Muscle of leg (tissue), 11 donors: ENCODE results near the gene HDGF. TPM values are rescaled to one million over a fixed set of nuclear protein-coding genes. Genes with fewer than 3 reads are reported as not detected.

Experiments
- DNase-seq: peaks from one replicate; pipeline ENCODE4 v3.0.0; 2013
- H3K27ac ChIP-seq: one replicate; pipeline ENCODE4 v1.5.1; 2013; ENCODE audit warnings: mild to moderate bottlenecking, low read length, control low read depth
- H3K27me3 ChIP-seq: one replicate; pipeline ENCODE4 v1.6.1; 2013; ENCODE audit warnings: low read length; ENCODE audit not compliant: control insufficient read depth, insufficient read depth
- H3K36me3 ChIP-seq: one replicate; pipeline ENCODE4 v1.6.1; 2013; ENCODE audit warnings: low read length; ENCODE audit not compliant: control insufficient read depth, insufficient read depth
- H3K4me1 ChIP-seq: one replicate; pipeline ENCODE4 v1.6.1; 2013; ENCODE audit warnings: low read length; ENCODE audit not compliant: control insufficient read depth, insufficient read depth
- H3K4me3 ChIP-seq: one replicate; pipeline ENCODE4 v1.5.1; 2013; ENCODE audit warnings: low read length, control low read depth
- H3K9me3 ChIP-seq: replicated peaks from 2 replicates; pipeline ENCODE4 v1.6.1; 2013; ENCODE audit warnings: low read depth, low read length; ENCODE audit not compliant: control insufficient read depth
- WGBS: methylation state at CpG from one replicate; pipeline ENCODE4 v1.1.5; 2013; ENCODE audit warnings: missing lambda C conversion rate; ENCODE audit not compliant: insufficient coverage; 5-methylcytosine and 5-hydroxymethylcytosine counted together
- polyA plus RNA-seq, 8 donors: library from polyadenylated mRNA; unstranded; fragments of 120-200 nt; gene quantifications; one replicate each; pipeline versions ENCODE4 v1.2.1 to v1.2.3, GENCODE V29; 2013; ENCODE audit warnings: inconsistent platforms in 1 of 8, low replicate concordance in 1 of 8; ENCODE audit not compliant: insufficient read length in 8 of 8, insufficient read depth in 1 of 8
- total RNA-seq: library from RNA; stranded (reverse); fragments of 120-200 nt; gene quantifications from one replicate; pipeline ENCODE4 v1.2.4, GENCODE V29; 2013

The HDGF gene
- total and polyA plus RNA-seq, 9 donors = 123 to 184 (median 163) TPM

GRCh38 chr1:156755527-156755950 lies 4.1 kb upstream of the HDGF start:
- WGBS = no CpG with 5 or more reads among the region's 5 CpGs
- Histone ChIP-seq H3K4me3 (no peak overlapping the region), H3K36me3 (no peaks in the 10 kb centered on the region), H3K4me1 (peaks cover 21% of the 10 kb centered on the region), H3K27me3 (no peaks in the 10 kb centered on the region), H3K9me3 (no peaks in the 10 kb centered on the region), H3K27ac (no peak overlapping the region)
- no peak for DNase-seq

GRCh38 chr1:156754219-156754618 lies 2.7 kb upstream of the HDGF start:
- DNase-seq = peak; percentile 60
- Histone ChIP-seq H3K4me3 (no peak overlapping the region), H3K27ac (peak overlapping the region; percentile 40), H3K36me3 (peaks cover 4% of the 10 kb centered on the region), H3K27me3 (no peaks in the 10 kb centered on the region), H3K9me3 (no peaks in the 10 kb centered on the region), H3K4me1 (peaks cover 28% of the 10 kb centered on the region)
- WGBS = 53% methylated on average over 7 of the region's 8 CpGs

- Histone ChIP-seq H3K4me1 (peaks cover 40% of the 10 kb centered on the region), H3K9me3 (no peaks in the 10 kb centered on the region), H3K4me3 (peak overlapping the region; percentile 86), H3K27me3 (no peaks in the 10 kb centered on the region), H3K36me3 (peaks cover 4% of the 10 kb centered on the region), H3K27ac (peak overlapping the region; percentile 18)
- WGBS = no CpG with 5 or more reads among the region's 1 CpG
- DNase-seq = no peak
Observed at GRCh38 chr1:156752843-156753482, 1.5 kb upstream of the HDGF start.

DNA sequence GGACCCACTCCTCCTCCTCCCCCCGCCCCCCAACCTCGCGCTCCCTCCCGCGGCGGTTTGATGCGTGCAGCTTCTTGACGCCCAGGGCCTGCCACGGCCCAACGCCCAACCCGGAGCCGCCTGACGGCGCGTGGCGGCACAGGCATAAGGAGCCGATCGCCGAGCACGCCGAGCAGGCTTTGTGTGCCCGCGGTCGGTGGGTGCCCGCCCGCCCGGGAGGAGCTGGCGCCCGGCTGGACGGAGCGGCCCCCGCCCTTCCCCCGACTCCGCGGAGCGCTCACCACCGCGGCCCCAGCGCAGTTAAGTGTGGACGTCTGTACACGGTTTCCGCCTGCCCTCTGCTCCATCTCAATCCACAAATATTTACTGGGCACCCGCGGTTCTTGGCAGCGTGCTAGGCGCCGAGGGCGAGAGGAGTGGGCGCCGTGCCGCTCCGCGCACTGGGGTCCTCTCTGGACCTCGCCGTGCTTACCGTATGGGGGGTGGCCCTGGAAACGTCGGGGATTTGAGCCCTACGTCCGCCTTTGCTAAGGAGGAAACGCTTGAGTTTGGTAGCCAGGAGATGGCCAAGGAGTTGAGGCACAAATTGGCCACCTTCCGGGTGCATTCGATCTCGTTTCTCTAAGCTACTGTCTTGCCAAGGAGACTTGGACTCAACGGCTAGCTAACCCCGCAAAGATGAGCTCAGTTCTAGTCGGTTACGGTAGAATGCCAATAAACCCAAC lies 444 bp upstream of the HDGF start:
- peaks cover 4% of the 10 kb centered on the region for H3K36me3 ChIP-seq
- peaks cover 49% of the 10 kb centered on the region for H3K4me1 ChIP-seq
- H3K27ac ChIP-seq = peak overlapping the region; percentile 92
- H3K4me3 ChIP-seq = peak overlapping the region; percentile 86
- peak; percentile 99 for DNase-seq
- WGBS = under 1% methylated on average over 41 of the region's 68 CpGs
- no peaks in the 10 kb centered on the region for H3K9me3 ChIP-seq
- no peaks in the 10 kb centered on the region for H3K27me3 ChIP-seq

GRCh38 chr1:156750711-156751450 lies 594 bp downstream of the HDGF start:
- Histone ChIP-seq H3K27ac (peak overlapping the region; percentile 100), H3K27me3 (no peaks in the 10 kb centered on the region), H3K4me3 (peak overlapping the region; percentile 86), H3K9me3 (no peaks in the 10 kb centered on the region), H3K36me3 (peaks cover 4% of the 10 kb centered on the region), H3K4me1 (peaks cover 59% of the 10 kb centered on the region)
- DNase-seq = peak; percentile 68
- 0% methylated on average over 53 of the region's 64 CpGs for WGBS

DNA sequence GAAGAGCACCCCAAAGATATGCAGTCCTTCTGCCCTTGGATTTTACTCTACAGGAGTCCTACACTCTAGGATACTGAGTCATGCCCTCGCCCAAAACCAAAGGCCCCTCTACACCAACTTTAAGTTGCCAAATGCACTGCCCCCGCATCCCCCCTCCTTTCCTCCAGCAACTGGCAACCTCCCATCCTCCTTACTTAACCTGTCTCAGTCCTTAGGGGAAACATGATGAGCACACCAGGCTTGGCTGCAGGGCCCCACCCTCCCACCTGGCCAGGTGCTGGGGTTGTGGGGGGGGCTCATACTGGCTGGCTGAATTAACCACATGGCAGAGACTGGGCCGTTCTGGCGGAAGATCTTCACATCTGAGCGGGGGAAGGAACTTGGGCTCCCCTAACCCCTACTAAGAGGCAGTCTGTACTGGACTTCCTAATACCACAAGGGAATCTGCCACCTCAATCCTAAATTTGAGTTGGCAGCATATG lies 1.2 kb downstream of the HDGF start:
- WGBS = 0% methylated on average over 1 of the region's 5 CpGs
- peak; percentile 44 for DNase-seq
- peak overlapping the region; percentile 86 for H3K4me3 ChIP-seq
- H3K9me3 ChIP-seq = no peaks in the 10 kb centered on the region
- peaks cover 65% of the 10 kb centered on the region for H3K4me1 ChIP-seq
- H3K27me3 ChIP-seq = no peaks in the 10 kb centered on the region
- H3K36me3 ChIP-seq = peaks cover 8% of the 10 kb centered on the region
- peak overlapping the region; percentile 100 for H3K27ac ChIP-seq

DNA sequence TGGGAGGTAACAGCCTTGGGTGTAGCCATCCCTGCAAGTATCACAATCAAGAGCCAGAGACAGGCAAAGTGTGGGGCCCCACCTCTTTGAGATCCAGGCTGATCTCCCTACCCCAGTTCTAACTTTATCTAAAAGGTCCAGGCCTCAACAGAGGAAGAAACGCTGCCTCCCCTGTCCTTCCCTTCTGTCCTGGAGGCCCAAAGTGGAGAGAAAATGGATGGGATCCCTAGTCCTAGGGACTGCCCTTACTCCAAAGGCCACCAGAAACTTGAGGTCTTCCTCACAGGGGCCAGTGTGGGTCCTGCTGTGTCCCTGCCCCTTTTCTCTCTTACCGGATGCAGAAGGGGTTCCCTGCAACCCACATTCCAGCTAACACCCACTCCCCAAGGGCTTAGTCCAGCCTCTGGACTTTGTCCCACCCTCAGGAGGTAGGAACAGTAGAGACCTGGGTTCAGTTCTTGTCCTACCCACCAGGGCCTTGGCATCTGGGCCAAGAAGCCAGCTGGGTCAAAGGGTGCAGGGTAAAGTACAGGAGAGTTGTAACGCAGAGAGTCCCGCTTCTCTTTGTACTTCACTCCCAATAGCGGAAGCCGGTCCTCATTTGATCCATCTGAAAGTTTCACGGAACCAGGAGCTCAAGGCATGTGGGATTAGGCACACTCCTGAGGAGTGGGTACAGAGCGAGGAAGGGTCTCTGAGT lies 1.9 kb downstream of the HDGF start:
- WGBS = 29% methylated on average over 2 of the region's 8 CpGs
- DNase-seq = peak; percentile 43
- H3K36me3 ChIP-seq = peaks cover 15% of the 10 kb centered on the region
- no peaks in the 10 kb centered on the region for H3K9me3 ChIP-seq
- peak overlapping the region; percentile 86 for H3K4me3 ChIP-seq
- no peaks in the 10 kb centered on the region for H3K27me3 ChIP-seq
- H3K27ac ChIP-seq = peak overlapping the region; percentile 100
- peaks cover 64% of the 10 kb centered on the region for H3K4me1 ChIP-seq

DNA sequence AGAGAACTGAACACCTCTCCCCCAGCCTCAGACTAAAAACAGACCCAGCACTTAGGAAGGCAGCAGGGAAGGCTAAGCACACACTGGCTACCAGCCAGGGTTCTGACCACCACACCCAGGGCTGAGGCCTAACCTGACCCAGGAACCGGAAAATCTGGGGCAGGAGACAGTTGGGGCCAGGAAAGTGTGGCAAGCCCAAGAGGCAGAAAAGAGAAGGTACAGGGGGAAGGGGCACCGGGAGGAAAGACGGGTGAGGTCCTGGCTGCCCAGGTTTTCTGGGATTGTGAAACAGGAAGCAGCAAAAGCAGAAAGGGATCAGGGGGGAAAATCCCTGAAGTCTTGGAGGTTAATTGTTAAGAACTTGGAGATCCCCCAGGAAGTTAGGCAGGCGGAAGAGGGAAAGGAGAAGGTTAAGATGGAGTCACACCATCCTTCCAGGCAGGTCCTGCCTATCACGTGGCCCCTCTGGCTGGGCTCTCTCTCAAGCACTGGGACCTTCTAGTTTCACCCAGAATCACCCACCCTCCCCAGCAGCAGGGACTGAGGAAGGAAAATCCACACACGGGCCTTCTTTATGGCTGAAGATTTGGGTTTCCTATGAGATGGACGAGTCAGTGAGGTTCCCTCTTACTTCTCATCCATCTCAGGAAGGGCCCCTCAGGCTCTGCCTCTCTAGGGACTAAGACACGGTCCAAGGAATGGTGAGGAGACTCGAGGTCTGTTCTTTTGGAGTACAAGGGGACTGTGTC lies 2.6 kb downstream of the HDGF start:
- Histone ChIP-seq H3K4me3 (peak overlapping the region; percentile 86), H3K4me1 (peaks cover 59% of the 10 kb centered on the region), H3K27me3 (no peaks in the 10 kb centered on the region), H3K36me3 (peaks cover 21% of the 10 kb centered on the region), H3K27ac (peak overlapping the region; percentile 100), H3K9me3 (no peaks in the 10 kb centered on the region)
- WGBS = 3% methylated on average over 3 of the region's 9 CpGs
- DNase-seq = peak; percentile 73
